GM21381 (cell line): ENCODE results near the gene C14orf119.

Source experiments
- ATAC-seq: cut with Tn5 transposase; IDR thresholded peaks from one replicate; pipeline ENCODE4 v1.9.1; 2021; ENCODE audit warnings: mild to moderate bottlenecking, moderate library complexity; ENCODE audit not compliant: unreplicated experiment

Gene C14orf119

DNA sequence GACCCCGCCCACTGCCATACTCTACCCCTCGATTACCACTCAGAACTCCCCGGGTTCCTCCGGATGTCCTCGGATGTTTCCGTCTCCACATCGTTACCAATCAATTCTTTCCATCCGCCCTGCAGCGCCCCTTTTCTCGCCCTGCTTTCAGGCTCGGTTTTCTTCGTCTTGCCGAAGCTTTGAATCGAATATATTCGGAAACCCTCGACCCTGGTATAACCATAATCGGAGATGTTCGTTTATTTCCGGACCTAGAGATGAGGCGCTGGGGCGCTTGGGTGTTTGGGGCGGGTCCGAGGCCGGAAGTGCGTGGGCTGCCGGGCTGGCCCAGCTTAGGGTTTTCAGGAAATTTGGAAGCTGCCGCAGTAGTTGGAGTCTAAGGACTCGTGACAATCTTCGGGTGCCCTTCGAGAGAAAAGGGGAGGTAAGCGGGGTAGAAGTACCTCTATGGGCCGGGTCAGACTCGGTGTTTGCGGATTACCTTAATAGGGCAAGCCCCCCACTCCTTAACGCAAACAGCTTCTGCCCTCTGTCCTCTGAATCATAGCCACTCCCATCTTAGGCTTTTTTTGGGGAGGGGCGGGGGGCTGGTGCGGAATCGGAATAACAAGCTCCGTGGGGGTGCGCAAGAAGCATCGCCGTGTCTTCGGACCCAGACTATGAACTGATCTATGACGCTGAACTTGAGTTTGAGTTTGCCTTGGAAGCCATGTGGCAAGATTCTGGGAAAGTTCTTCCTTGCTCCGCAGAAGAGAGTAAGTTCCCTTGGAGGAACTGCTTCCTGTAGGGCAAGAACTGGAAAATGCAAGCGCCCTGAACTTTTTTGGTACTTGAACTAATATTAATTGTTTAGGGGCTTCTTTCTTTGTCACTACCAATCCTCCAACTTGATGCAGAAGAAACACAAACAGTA, at the start of gene C14orf119:
Gene C14orf119, plus strand, starts transcription at position 310 of the 913 bp plus-strand sequence. CDS start 2,154 bp downstream, outside the sequence.
- ATAC-seq, result peak; percentile 90

- no peak for ATAC-seq
These were observed 48.2 kb upstream of the C14orf119 start for GRCh38 chr14:23047034-23047634.

DNA sequence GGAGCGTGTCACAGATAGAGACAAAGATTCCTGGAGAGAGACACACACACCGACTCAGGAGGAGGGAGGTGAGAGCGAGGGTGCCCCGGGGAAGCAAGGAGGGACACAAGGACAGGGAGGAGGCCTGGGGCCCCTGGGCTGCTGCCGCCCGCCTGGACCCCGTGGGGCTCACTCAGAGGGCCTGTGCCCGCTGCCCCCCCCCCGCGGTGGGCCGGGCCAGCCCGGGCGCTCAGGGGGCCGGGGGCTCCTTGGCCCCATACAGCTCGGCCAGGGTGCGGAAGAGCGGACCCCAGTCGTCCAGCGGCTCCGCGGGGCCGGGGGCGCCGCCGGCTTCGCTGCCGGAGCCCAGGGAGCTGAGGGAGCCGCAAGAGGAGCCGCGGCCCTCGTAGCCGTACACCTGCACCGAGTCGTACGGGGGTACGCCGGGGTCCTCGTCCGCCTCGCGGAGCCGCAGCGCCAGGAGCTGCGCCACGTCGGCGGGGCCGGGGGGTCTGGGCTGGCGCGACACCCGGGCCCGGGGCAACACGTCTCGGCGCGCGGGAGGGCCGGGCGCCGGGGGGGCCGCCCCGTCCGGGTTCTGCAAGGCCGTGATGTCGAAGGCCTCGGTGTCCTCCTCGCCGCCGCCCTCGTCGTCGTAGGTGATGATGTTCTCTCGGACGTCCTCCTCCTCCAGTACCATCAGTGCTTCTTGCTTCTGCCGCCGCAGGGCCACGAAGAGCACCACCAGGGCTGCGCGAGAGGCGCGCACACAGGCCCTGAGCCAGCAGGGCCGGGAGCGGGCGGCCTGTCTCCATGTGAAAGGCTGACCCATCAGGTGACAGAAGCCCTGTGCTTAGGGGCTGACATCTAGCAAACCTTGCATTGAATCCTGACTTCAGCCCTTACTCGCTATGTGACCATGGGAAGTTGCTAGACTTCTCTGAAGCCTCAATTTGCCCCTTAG, 47.3 kb upstream of the C14orf119 start:
- ATAC-seq, result no peak

DNA sequence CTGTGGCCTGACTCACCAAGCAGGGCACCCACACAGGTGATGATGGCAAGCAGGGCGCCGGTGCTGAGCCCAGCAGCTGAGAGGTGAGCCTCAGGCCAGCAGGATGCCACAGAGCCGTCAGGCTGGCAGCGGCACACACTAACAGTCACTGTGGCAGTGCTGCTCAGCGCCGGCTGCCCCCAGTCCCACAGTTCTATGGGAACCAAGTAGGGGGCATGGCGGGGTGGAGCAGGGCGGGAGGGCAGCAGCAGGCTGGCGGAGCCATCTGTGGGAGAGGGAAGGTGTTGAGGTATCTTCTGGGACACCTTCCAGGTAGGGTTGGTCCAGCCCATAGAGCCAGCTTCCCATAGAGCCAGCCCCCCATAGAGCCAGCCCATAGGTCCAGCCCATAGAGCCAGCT, 46.3 kb upstream of the C14orf119 start:
- no peak for ATAC-seq

GRCh38 chr14:23051141-23052057, 43.9 kb upstream of the C14orf119 start:
- ATAC-seq, result no peak

DNA sequence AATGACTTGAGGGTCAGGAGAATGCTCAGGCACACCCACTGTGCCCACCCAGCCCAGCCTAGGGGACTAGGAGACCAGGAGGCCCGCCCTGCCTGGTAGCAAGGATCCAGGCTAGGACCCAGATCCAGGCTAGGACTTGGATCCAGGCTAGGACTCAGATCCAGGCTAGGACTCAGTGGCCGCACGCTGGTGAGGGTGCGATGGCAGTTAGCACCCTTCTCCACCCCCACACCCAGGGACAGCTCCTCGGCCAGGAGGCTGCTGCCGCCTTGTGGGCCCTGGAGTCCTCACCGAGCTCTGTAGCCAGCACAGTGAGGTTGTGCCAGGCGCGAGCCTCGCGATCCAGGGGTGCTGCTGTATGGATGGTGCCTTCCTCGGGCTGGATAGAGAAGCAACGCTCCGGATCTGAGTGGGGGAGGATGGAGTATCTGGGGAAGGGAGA, 43.1 kb upstream of the C14orf119 start:
- no peak for ATAC-seq

DNA sequence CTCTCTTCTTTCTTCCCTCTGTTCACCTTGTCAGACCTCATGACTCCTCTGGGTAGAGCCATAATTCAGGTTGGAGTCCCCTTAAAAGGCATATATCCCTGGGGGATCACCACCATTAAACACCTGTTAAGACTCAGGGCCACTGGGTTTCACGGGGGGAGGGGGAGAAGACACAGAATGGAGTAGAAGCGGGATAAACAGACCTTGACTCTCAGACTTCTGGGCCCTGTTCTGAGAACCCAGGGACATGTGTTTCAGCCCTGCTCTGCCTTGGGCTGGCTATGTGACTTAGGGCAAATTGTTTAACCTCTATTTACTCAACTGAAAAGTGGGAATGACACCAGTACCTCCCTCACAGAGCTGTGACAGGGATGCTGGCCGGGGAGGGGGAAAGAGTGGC, 42.6 kb upstream of the C14orf119 start:
- no peak for ATAC-seq

- ATAC-seq, result no peak
These were observed 41.9 kb upstream of the C14orf119 start for GRCh38 chr14:23053426-23053825.

DNA sequence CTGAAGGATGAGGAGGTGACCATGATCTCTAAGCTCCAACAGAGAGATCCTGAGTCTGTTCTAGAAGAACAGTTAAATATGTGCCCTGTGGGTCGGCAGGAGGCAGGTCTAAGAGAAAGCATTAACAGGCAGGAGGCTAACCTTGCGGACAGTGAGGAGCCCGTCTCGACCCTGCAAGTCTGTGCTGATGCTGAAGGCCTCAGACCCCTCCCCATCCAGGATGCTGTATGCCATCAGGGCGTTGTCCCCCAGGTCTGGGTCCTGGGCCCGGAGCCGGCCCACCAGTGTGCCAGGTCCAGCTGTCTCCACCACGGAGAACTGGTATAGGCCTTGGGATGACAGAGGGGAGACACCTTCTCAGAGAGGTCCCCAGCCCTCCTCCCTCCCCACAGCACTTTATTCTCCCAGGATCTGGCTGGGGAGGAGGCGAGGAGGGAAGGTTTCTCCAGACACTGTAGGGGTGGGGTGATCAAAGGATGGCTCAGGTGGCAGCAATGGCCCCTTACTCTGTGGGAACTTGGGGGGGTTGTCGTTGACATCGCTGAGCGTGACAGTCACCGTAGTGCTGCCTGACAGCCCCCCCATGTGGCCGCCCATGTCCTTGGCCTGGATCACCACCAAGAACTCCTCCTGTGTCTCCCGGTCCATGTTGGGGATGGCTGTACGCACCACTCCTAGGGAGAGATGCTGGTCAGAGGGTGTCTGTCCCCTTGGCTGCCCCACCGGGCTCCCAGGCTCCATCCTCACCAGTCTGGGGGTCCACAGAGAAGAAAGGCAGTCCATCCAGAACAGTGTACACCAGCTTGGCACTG, 41.1 kb upstream of the C14orf119 start:
- no peak for ATAC-seq

DNA sequence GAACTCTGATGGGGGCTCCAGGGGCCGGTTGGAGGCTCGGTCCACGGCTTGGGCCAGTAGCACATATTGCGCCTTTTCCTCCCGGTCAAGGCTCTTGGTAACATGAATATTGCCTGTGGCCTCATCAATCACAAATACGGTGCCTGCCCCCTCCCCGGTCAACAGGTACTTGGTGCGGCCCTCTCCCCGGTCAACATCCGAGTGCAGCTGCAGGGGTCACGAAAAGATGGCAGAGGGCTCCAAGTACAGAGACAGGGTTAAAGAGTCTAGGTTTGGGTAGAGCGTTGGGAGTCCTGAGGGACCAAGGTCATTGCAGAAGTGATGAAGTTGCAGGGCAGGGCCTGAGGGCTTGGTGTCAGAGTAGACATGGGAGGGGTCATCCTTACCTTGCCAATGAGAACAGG, 40.2 kb upstream of the C14orf119 start:
- ATAC-seq, result no peak

DNA sequence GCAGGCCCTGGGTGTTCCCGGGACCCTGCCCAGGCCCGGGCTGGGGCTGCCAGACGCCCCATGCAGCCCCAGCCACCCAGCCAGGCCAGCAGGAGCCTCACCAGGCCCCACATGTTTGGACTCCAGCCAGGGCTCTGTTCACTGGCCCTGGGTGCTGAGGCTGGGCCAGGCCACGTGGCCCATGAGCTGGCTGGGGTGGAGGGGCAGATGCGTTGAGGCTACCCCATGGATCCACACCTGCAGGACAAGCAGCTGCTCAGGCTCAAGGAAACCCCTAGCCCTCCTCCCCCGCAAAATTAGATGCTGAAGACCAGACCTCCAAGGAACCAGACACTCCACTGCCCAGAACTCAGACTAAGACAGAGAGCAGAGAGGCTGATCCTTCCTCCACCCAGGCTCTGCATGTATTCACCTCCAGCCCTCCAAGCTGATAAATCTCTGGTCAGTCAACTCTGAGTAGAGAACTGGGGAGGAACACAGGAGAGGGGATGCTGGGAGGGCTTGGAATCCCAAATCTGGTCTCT, 39.6 kb upstream of the C14orf119 start:
- ATAC-seq, result no peak

GRCh38 chr14:23056145-23056955, 39.0 kb upstream of the C14orf119 start:
- peak; percentile 48 for ATAC-seq

- ATAC-seq, result peak; percentile 43
These were observed 38.1 kb upstream of the C14orf119 start, which contains the start of gene CDH24 for GRCh38 chr14:23056956-23057756. CDH24 (minus strand) TSS chr14:23057520; CDS start chr14:23055733, 1,787 bp downstream.

GRCh38 chr14:23057757-23058653, 37.3 kb upstream of the C14orf119 start:
- peak; percentile 57 for ATAC-seq

DNA sequence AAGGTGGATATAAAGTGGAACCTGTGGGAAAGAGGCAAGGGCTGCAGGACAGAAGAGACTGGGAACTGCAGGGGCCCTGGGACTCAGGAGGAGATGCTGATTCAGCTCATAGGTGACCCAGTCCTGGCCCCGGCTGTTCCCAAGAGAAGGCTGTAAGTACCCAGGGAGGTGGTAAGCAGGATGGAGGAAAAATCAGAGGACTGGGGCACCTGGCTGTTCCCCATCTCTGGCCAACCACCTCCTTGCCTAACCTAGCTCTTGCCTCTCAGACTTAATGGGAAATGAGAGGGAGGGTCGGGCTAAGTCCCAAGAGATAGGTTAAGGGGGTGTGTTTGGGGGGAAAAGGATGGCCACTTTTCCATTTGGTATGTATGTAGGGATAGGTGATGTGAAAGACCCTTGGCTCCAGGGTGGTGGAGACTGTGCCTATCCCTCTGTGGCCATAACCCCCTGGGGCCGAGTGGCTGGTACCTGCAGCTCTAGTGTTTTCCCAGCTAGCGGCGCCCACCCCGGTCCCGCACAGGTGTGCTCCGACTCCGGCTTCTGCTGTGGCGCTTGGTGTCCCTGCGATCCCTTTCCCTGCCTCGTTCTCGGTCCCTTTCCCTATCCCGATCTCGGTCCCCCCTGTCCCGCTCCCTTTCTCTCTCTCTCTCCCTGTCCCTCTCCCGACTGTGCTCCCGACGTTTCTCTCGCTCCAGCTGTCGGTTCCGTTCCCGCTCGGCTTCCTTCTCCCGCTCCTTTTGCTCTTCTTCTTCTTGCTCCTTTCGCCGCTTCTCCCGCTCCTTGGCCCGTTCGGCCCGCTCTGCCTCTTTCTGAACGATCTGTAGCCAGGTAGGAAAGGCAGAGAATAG, 36.4 kb upstream of the C14orf119 start:
- no peak for ATAC-seq
